CD4-positive, alpha-beta T cell (primary cell): ENCODE results near the gene KSR2. TPM values are rescaled to one million over a fixed set of nuclear protein-coding genes. Genes with fewer than 3 reads are reported as not detected.

ENCODE experiments used
- ATAC-seq: fragments of 200-7000 bp; cut with Tn5 transposase; one replicate; pipeline ENCODE4 v1.10.0; 2022; ENCODE audit warnings: mild to moderate bottlenecking; ENCODE audit not compliant: poor library complexity
- CTCF ChIA-PET: fragments of 350-600 bp; sonication (Branson Sonifier 250); formaldehyde crosslinking; loops from one replicate; lab custom pipeline; 2021; ENCODE audit warnings: antibody characterized with exemption, inconsistent platforms; lab: Charles Lee
- POLR2A ChIA-PET: fragments of 350-600 bp; sonication (Branson Sonifier 250); formaldehyde crosslinking; loops from one replicate; lab custom pipeline; 2021; ENCODE audit warnings: antibody characterized with exemption, inconsistent platforms; lab: Charles Lee
- DNase-seq, 14 experiments: peaks; one replicate each; pipeline ENCODE4 v3.0.0-alpha.2; 2013 to 2020; ENCODE audit warnings: mixed read lengths in 2 of 14
- H3K27ac ChIP-seq, 2 donors: one replicate each; pipeline versions ENCODE4 v1.5.1 to v1.7.0; 2013; ENCODE audit warnings: low read length in 2 of 2, low read depth in 1 of 2, mild to moderate bottlenecking in 1 of 2
- H3K27me3 ChIP-seq, 2 experiments: 1 replicate in 1 of 2; 2 replicates in 1 of 2; pipeline versions ENCODE4 v1.6.1 to v1.7.0; 2013; ENCODE audit warnings: low read length in 2 of 2, control low read depth in 1 of 2, mild to moderate bottlenecking in 1 of 2, moderate library complexity in 1 of 2; ENCODE audit not compliant: insufficient read depth in 2 of 2, control insufficient read depth in 1 of 2
- H3K36me3 ChIP-seq: one replicate; pipeline ENCODE4 v1.6.1; 2013; ENCODE audit warnings: low read length, control low read depth; ENCODE audit not compliant: insufficient read depth
- H3K4me1 ChIP-seq: one replicate; pipeline ENCODE4 v1.6.1; 2013; ENCODE audit warnings: low read length, control low read depth; ENCODE audit not compliant: insufficient read depth
- H3K4me3 ChIP-seq: one replicate; pipeline ENCODE4 v1.5.1; 2013; ENCODE audit warnings: mild to moderate bottlenecking, low read length, moderate library complexity
- H3K9me3 ChIP-seq, 2 experiments: 1 replicate in 1 of 2; 2 replicates in 1 of 2; pipeline versions ENCODE4 v1.6.1 to v1.7.0; 2013; ENCODE audit warnings: low read length in 2 of 2, mild to moderate bottlenecking in 2 of 2, control low read depth in 1 of 2, moderate library complexity in 1 of 2; ENCODE audit not compliant: control insufficient read depth in 1 of 2, insufficient read depth in 1 of 2
- H3K27ac Mint-ChIP-seq: one replicate; pipeline ENCODE4 v1.8.0; 2020; ENCODE audit warnings: mixed read lengths
- H3K27me3 Mint-ChIP-seq: one replicate; pipeline ENCODE4 v1.8.0; 2021; ENCODE audit warnings: mixed read lengths
- H3K36me3 Mint-ChIP-seq: one replicate; pipeline ENCODE4 v1.8.0; 2021; ENCODE audit warnings: low read depth, mixed read lengths
- H3K4me1 Mint-ChIP-seq: one replicate; pipeline ENCODE4 v1.8.0; 2021; ENCODE audit warnings: low read depth, mixed read lengths
- H3K4me3 Mint-ChIP-seq: one replicate; pipeline ENCODE4 v1.8.0; 2020; ENCODE audit warnings: mild to moderate bottlenecking, mixed read lengths
- H3K9me3 Mint-ChIP-seq: one replicate; pipeline ENCODE4 v1.8.0; 2020; ENCODE audit warnings: mixed read lengths
- CTCF ChIP-seq: fragments of 200-600 bp; IDR thresholded peaks from one replicate; pipeline ENCODE4 v1.8.0; 2022; ENCODE audit warnings: antibody characterized with exemption, mild to moderate bottlenecking
- intact Hi-C, 2 experiments: fragments of 100-400 bp; cut with DNase I in 1 of 2; cut with micrococcal nuclease in 1 of 2; formaldehyde crosslinking; loops; one replicate each; pipeline versions ENCODE4 v1.15.1 to v1.9.0; 2023 to 2025; cut with DNase I, micrococcal nuclease
- total RNA-seq, 174 experiments: library from RNA in 2 of 174; stranded (reverse) in 2 of 174; gene quantifications; one replicate each; pipeline ENCODE4 v1.2.3 and lab custom pipeline; 2021 to 2026

The KSR2 gene
- total RNA-seq, 2 experiments from 2014 or later = 0.05 to 0.17 TPM

- Mint-ChIP-seq H3K9me3 (peaks cover 2% of the 10 kb centered on the region), H3K4me3 (no peak overlapping the region), H3K27ac (no peak overlapping the region), H3K36me3 (no peaks in the 10 kb centered on the region), H3K27me3 (peaks cover 12% of the 10 kb centered on the region), H3K4me1 (no peaks in the 10 kb centered on the region)
- DNase-seq (no peak), ATAC-seq (no peak)
- CTCF ChIA-PET = no interaction called here
- POLR2A ChIA-PET = no interaction called here
- intact Hi-C loops = no loop called here
- H3K36me3 ChIP-seq = no peaks in the 10 kb centered on the region
- H3K4me3 ChIP-seq = no peak overlapping the region
- peaks cover 0 to 3% of the 10 kb centered on the region in 2 experiments for H3K9me3 ChIP-seq
- no peaks in the 10 kb centered on the region for H3K4me1 ChIP-seq
- H3K27ac ChIP-seq = no peak overlapping the region
- no peaks in the 10 kb centered on the region for H3K27me3 ChIP-seq
- TF ChIP-seq CTCF = no peak
Observed at GRCh38 chr12:117818400-117818799, 150.4 kb downstream of the KSR2 start.

GRCh38 chr12:117809509-117809908 lies 159.3 kb downstream of the KSR2 start:
- Mint-ChIP-seq H3K27me3 (peaks cover 35% of the 10 kb centered on the region), H3K36me3 (no peaks in the 10 kb centered on the region), H3K9me3 (no peaks in the 10 kb centered on the region), H3K27ac (no peak overlapping the region), H3K4me1 (no peaks in the 10 kb centered on the region), H3K4me3 (no peak overlapping the region)
- ChIA-PET CTCF (no interaction called here), POLR2A (no interaction called here)
- Histone ChIP-seq H3K27me3 (peaks cover 3% of the 10 kb centered on the region in 2 experiments), H3K9me3 (no peaks in the 10 kb centered on the region), H3K4me1 (no peaks in the 10 kb centered on the region), H3K36me3 (no peaks in the 10 kb centered on the region), H3K4me3 (no peak overlapping the region), H3K27ac (no peak overlapping the region)
- no peak for TF ChIP-seq CTCF
- intact Hi-C loops = no loop called here
- no peak for DNase-seq
- ATAC-seq = no peak

- CTCF ChIA-PET = interaction anchor here (0.5 kb wide), 1 partner anchor 117 kb away, joined by 3 read pairs; no protein-coding TSS in a partner anchor
- no peak overlapping the region for H3K27ac Mint-ChIP-seq
Observed at GRCh38 chr12:117807946-117808345, 160.8 kb downstream of the KSR2 start.

More at GRCh38 chr12:117807946-117808345, 160.8 kb downstream of the KSR2 start:
- no peaks in the 10 kb centered on the region for H3K4me1 ChIP-seq
- Mint-ChIP-seq H3K4me3 (no peak overlapping the region), H3K36me3 (no peaks in the 10 kb centered on the region), H3K4me1 (no peaks in the 10 kb centered on the region), H3K27me3 (peaks cover 33% of the 10 kb centered on the region), H3K9me3 (no peaks in the 10 kb centered on the region)
- no peak for DNase-seq
- no peak for TF ChIP-seq CTCF
- H3K27ac ChIP-seq = no peak overlapping the region
- H3K4me3 ChIP-seq = no peak overlapping the region
- peaks cover 3% of the 10 kb centered on the region in 2 experiments for H3K27me3 ChIP-seq
- no peak for ATAC-seq
- POLR2A ChIA-PET = no interaction called here
- intact Hi-C loops = no loop called here
- no peaks in the 10 kb centered on the region for H3K9me3 ChIP-seq
- no peaks in the 10 kb centered on the region for H3K36me3 ChIP-seq
